NCI-H128 (cell line): Measurements from ENCODE around the gene PLA2G2F.
A peak's percentile ranks its signal among the peaks of the same experiment; 100 is the strongest.

Experiments
- DNase-seq: peaks from one replicate; lab custom pipeline; 2025; ENCODE audit not compliant: unreplicated experiment; lab: John Stamatoyannopoulos, UW

The PLA2G2F gene, protein sequence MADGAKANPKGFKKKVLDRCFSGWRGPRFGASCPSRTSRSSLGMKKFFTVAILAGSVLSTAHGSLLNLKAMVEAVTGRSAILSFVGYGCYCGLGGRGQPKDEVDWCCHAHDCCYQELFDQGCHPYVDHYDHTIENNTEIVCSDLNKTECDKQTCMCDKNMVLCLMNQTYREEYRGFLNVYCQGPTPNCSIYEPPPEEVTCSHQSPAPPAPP

DNA sequence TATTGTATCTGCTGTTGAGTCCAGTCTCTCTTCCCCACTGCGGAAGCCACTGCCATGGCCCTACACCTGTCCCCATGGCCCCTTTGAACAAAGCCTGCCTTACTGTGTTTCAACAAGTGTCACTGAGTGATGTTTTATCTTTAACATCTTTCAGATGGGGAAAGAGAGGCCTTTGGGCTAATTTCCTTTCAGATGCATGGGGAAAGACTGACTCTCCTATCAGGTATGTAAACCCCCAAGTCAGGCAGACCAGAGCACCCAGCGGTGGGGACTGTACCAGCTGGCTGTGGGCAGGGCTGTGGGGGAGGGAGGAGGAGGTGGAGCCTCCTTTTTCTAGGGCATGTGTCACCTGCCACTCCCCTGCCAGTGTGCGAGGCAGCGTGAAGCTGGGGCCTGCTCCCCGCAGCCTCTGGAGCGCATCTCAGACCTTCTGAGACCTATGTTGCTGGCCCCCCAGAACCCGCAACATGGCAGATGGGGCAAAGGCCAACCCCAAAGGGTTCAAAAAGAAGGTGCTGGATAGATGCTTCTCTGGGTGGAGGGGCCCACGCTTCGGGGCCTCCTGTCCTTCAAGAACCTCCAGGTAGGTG lies at the start of gene PLA2G2F:
PLA2G2F (plus strand) TSS at position 363 of the 590 bp plus-strand sequence; CDS start at position 468, 105 bp downstream.
- DNase-seq, result no peak

- DNase-seq, result no peak
Measured at GRCh38 chr1:20089328-20090077, 49.6 kb upstream of the PLA2G2F start.

DNA sequence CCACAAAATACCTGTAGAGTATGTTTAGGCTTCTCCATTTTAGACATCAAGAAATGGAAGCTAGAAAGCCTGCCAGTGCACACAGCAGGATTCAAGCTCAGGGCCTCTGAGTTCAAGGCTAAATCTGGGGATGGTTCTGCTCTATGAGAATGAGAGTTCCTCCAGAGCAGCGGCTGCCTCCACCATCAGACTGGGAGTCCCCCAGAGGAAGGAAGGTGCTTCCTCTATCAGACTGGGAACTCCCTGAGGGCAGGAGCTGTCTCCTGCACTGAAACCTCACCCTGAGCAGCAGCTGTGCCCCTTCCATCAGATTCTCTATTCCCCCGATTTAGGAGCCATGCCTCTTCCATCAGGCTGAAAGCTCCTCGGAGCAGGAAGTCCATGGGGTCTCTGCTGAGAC lies 49.0 kb upstream of the PLA2G2F start:
- DNase-seq, result no peak

DNA sequence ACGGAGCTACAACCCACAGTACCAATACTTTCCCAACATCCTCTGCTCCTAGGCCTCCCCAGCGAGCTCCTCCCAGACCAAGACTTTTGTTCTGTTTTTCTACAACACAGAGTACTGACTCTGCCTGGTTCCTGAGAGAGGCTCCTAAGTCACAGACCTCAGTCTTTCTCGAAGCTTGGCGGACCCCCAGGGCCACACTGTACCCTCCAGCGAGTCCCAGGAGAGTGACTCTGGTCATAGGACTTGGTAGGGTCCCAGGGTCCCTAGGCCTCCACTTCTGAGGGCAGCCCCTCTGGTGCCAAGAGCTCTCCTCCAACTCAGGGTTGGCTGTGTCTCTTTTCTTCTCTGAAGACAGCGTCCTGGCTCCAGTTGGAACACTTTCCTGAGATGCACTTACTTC lies 48.5 kb upstream of the PLA2G2F start:
- DNase-seq, result no peak

DNA sequence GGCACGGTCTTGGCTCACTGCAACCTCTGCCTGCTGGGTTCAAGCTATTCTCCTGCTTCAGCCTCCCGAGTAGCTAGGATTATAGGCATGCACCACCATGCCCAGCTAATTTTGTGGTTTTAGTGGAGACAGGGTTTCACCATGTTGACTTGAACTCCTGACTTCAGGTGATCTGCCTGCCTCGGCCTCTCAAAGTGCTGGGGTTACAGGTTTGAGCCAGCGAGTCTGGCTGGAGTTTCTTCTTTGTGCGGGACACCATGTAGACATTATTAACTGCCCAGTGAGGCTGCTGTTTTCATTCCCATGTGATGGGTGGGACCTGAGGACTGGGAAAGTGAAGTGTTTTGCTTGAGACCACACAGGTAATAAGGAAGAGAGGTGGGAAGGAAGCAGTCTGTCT lies 45.8 kb upstream of the PLA2G2F start:
- no peak for DNase-seq

- DNase-seq, result no peak
Measured at GRCh38 chr1:20093940-20094391, 45.2 kb upstream of the PLA2G2F start.

- peak; percentile 23 for DNase-seq
Measured at GRCh38 chr1:20095564-20096434, 43.3 kb upstream of the PLA2G2F start.

- DNase-seq, result no peak
Measured at GRCh38 chr1:20096840-20097447, 42.2 kb upstream of the PLA2G2F start.

DNA sequence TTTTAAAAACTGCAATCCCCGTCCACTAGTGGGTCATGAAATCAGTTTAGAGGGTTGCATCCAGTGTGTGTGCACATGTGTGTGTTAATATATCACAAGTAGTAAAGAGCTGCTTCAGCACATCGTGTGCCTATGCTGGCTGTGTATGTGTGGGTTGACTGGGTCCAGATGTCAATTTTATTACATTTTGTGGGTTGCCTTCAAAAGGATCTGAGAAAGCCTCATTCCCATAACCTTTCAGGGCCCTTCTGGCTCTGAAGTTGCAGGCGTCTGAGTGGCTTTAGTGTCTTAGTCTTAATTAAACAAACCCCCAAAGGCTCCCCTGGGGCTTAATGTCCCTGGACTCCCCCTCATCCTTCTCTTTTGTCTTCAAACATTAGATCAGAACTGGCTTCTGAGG lies 39.6 kb upstream of the PLA2G2F start:
- no peak for DNase-seq

GRCh38 chr1:20100632-20101355 lies 38.3 kb upstream of the PLA2G2F start:
- DNase-seq, result no peak

DNA sequence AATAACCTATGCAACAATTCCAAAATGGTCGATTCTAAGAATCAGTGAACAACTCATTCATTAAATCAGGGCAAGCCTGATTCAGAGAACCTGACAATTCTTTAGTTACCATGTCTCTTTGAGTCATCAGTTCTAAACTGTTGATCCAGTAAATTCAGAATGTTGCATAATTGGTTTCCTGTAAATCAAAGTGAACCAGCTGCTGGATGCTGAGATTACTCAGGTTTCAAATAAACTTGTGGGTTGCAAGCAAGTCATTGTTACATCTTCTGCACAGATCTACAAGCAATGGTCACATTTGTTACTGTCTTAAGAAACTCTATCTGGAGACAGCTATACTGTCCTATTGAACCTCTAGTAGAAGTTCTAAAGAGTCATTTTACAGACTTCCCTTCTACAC lies 36.2 kb upstream of the PLA2G2F start:
- DNase-seq, result no peak

DNA sequence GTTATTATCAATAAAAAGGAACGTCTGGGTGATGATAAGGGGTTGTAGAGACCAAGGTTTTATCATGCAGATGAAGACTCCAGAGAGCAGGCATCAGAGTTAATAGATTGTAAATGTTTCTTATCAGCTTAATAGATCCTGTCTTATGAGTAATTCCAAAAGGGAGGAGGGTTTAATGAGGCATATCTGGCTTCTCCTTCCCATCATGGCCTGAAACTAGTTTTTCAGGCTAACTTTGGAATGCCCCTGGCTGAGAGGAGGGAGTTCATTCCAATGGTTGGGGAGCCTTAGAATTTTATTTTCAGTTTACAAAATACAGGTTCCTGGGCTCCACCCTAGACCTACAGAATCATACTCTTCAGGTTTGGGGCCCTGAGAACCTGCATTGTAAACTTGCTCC lies 33.3 kb upstream of the PLA2G2F start:
- DNase-seq, result no peak

DNA sequence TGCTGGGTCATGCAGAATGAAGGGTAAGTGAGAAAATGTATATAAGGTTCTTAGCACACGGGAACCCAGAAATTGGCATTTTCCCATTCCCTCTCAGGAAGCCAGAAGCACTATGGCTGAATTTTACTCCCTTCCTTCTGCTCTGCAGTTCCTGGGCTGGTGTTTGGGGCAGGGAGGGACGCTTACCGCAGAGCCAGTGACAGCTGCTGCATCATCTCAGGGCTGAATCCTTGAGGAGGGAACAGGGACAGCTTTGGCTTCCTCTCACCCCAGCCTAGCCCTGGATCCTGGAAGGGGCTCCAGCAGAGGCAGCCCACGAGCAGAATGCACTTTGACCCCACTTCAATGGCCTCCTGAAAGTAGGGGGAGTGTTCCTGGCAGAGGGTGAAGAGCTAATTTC lies 31.8 kb upstream of the PLA2G2F start:
- DNase-seq, result no peak

DNA sequence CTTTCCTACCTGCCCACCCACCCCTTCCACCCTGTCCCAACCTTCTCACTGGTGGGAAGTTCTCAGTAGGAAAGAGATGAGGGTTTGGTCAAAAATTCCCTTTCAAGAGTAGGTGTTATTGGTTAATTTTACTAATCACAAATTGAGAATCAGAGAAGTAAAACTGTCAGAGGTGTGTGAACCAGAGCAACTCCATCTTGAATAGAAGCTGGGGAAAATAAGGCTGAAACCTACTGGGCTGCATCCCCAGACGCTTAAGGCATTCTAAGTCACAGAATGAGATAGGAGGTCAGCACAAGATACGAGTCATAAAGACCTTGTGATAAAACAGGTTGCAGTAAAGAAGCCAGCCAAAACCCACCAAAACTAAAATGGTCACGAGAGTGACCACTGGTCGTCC lies 31.3 kb upstream of the PLA2G2F start:
- DNase-seq, result no peak

DNA sequence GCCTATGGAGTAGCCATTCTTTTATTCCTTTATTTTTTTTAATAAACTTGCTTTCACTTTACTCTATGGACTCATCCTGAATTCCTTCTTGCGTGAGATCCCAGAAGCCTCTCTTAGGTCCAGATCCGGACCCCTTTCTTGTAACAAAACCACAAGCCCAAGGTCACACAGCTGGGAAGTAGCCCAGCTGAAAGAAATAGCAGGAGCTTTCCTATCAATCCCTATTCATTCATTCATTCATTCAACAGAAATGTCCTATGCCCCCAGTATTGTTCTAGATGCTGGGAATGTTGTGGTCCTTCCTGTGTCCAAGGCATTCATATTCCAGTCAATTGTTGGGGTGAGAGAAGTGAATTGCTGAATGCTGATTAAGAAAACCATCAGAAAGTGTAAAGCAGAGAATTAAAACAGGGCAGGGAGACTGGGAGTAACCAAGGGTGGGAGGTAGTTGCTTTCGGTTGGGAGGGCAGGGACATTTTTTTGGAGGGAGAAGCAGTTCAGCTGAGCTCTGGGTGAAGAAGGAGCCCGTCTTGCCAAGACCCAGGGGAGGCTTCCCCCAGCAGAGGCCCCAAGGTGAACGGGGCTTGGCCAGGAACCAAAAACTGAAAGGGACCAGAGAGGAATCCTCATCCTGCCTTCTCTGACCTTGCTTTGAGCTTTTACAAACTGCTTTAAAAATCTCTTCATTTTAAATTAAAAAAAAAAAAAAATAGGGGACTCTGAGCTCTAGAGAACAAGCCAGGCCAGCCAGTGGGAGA lies 30.6 kb upstream of the PLA2G2F start:
- DNase-seq, result no peak

DNA sequence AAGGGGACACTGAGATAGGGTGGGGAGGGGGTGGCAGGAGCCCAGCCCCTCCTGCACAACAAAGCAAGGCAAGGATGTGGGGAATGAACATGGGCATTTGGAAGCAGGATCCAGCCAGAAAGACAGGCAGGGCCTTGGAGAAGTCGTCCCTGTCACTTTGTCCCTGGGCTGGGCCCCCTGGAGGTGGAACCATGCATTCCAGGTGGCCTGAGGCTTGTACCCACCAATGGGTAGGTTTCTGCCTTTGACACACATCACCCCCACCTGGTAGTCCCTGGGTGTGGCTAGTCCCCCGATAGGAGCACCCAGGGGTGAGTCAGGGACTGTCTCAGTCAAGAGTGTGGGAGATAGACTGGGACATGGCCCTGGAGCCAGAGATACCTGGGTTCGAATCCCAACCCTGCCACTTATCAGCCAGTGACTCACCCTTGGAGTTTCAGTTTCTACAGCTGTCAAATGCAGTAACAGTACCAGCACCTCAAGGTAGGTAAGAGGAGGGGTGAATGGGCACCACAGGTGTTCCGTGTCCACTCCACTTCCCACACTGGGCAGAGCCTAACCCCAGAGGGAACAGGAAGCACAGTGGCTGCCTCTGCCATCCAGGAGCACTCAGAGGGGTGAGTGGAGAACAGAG lies 29.8 kb upstream of the PLA2G2F start:
- no peak for DNase-seq

DNA sequence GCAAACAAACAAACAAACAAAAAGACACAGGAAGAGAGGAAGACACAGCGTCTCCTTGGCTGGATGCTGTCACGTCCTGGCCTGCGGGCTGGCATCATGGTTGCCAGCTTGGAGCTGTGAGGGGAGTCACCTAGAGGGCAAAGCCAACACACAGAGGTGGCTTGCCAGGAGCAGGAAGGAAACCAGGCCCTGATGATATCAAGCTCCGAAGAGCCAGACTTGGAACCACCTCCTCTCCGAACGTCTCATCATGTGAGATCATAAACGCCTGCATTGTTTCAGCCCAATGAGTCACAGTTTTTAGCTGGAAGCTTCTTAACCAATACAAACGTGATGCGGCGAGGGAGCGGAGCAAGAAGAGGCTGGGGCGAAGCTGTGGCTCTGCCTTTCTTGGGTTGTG lies 28.4 kb upstream of the PLA2G2F start:
- no peak for DNase-seq

GRCh38 chr1:20111452-20111851 lies 27.7 kb upstream of the PLA2G2F start:
- DNase-seq, result no peak
